Fibroblast of skin of scalp (primary cell): ENCODE measurements around the gene BACE1.

Experiments
- DNase-seq: peaks from one replicate; pipeline ENCODE4 v3.0.0-alpha.2; 2013

The BACE1 gene

DNA sequence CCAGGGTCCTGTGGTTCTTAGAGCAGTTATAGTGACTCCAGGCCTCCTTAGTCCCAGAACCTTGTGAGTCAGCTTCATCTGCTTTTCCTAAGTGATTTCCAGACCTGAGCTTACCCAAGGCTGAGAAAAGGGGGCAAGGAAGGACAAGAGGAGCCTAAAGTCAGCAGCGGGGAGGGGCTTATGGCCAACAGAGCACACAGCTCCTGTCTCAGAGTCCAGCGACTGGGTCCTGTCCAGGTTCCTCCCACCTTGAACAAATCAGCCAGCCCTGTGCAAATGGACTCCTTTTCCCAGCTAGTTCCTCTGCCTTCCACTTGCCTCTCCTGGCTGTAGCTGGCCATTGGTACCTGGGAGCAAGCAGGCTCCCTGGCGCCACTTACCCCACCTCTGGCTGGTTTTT is 10.9 kb downstream of the BACE1 start:
- DNase-seq, result no peak

DNA sequence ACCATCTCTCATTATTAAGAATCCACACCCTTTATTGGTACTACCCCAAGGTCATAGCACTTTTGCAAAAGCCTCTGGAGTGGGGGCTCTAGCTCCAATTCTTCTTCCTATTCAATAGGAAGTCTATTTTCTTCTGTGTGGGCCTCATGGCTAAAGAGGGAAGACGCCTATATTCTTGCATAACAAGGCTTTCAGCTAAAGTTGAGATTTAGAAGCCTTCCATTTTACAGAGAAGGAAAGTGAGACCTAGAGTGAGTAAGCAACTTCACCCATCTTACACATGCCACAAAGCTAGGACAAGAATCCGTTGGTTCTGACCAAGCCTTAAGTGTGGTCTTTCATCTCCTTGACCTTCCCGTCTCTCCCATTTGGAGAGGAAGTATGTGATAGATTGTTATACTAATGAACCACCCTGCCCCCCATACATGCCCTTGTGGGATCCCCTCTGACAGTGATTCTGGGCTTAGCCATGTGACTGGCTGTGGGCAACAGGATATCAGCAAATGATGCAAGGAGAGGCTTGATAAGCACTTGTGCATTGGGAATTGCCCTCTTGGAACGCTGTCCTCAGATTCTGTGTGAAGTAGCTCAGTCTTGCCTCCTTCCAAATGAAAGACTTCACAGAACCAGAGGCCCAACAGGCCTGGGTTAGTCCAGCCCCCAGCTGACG is 12.3 kb downstream of the BACE1 start:
- DNase-seq, result no peak

DNA sequence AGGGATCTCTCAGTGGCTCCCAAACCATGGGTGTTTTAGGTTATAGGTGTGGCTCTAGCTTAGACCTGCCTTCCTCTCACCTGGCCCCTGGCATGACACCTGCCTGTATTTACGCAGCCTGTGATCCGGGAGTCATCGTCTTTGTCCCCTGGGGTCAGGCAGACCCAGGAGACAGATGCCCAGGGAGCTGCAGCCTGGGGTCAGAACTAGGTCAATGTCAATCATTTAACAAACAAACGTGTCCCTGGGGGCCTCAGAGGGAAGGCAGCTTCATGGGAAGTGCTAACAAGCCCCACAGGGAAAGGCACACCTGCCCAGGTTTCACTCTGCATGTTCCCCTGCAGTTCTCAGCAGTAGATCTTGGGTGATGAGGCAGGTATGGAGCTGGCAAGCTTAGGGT is 13.0 kb downstream of the BACE1 start:
- DNase-seq, result no peak

DNA sequence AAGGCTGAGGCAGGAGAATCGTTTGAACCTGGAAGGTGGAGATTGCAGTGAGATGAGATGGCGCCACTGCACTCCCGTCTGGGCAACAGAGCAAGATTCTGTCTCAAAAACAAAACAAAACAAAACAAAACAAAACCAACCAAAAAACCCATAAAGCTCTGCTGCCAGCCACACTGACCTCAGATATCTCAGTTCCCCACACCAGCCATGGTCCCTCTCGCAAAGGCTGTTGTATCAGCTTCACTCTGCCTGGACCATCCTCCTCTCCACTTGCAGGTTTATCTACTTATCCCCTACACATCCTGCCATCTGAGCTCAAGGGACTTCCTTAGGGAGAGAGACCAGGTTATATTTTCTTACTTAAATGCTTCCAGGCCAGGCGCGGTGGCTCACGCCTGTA is 13.8 kb downstream of the BACE1 start:
- DNase-seq, result no peak

DNA sequence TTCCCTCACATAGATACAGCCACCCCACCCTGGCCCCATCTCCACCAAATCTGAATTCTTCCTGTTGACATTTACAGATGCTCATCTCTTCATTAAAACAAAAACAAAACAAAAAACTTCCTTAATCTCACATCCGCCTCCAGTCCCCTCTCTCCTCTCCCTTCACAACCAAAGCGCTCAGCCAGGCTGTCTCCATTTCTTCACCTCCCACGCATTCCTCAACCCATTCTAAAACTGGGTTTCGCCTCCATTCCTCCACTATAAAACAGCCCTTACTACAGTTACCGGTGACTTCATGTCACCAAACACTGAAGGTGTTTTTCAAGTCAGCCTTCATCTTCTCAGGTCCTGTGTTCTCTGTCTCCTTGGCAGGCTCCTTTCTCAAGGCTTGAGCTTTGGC is 15.3 kb downstream of the BACE1 start:
- DNase-seq, result no peak

DNA sequence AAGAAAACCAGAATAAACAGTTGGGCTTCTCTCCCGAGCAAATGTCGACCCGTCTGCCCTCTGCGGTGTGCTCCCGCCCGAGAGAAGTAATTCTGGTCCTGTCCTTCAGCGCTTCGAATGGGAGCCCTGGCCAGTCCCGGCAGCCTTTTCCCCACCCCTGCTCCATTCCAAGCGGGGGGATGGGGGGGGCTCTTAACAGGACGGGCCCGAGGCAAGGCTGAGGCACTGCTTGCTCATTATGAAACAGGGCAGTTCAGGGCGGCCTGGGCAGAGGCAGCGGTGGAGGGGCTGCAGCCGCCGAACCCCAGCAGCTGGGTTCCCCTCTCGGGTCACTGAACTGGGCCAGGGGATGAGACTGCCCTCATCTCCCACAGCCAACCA is 15.8 kb downstream of the BACE1 start:
- DNase-seq, result no peak

DNA sequence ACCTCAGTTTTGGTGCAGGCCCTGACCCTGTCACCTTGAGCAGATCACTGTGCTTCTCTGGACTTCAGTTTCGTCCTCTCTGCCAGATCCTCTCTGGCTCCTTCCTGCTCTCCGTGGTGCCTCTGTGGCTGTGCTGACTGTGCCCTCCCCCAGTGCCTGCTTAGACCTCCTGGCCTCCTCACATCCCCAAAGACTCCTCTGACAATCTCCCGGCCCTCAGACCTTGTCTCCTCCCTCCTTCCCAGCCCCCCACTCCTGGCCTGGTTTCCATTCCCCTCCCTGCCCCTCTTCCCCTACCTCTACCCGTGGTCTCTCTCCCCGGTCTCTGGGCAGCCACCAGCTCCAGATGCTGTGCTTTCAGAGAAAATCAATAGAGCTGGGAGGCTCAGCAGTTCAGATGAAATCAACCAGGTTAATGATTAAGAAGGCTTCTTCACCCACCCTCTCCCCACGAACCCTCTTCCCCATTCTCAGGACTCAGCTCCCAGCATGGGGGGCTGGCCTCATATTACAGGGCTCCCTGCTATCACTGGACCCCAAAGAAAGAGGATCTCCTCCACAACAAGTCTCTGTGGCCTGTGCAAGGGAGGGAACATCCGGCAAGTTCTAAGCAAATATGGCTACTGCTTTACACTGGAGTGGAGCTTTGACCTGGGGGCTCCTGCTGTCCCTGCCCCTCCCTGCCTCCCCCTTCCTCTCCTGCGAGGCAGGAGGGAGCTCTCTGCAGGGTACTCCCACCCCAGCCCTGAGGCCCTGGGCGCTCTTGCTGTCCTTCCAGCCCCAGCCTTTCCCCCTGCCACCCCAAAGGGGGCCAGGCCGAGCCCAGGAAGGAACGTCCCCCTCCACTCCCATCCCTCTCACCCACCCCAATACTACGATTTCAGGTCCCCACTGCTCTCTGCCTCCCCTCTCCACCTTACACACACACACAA is 16.4 kb downstream of the BACE1 start:
- DNase-seq, result no peak

DNA sequence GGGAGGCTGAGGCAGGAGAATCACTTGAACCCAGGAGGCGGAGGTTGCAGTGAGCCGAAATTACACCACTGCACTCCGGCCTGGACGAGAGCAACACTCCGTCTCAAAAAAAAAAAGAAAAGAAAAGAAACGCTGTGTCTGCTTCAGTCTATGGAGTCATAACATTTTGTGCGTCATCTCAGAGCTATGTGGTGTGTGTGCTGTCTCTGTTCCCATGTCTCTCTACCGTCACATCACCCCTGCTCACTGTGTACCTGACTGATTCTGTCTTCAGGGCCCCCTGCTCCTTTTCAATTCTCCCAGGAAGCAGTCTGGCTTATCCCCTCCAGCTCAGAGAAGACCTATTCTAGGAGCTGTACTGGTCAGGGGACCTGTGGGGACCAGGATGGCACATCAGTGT is 17.9 kb downstream of the BACE1 start:
- no peak for DNase-seq

DNA sequence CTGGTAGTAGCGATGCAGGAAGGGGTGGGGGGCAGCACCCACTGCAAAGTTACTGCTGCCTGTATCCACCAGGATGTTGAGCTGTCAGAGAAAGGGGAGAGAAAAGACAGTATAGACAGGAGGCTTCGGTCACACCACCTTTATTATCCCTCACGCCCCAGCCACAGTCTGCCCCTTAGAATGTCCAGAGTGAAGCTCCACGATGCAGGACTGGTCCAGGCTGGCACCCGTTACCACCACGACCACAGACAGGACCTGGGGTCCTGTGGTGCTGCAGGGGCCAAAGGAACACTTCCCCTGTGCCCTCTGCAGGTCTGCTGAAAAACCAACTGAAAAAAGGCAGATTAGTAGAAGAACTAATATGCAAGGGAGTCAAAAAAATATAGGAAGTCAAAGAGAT is 19.2 kb downstream of the BACE1 start:
- DNase-seq, result no peak

DNA sequence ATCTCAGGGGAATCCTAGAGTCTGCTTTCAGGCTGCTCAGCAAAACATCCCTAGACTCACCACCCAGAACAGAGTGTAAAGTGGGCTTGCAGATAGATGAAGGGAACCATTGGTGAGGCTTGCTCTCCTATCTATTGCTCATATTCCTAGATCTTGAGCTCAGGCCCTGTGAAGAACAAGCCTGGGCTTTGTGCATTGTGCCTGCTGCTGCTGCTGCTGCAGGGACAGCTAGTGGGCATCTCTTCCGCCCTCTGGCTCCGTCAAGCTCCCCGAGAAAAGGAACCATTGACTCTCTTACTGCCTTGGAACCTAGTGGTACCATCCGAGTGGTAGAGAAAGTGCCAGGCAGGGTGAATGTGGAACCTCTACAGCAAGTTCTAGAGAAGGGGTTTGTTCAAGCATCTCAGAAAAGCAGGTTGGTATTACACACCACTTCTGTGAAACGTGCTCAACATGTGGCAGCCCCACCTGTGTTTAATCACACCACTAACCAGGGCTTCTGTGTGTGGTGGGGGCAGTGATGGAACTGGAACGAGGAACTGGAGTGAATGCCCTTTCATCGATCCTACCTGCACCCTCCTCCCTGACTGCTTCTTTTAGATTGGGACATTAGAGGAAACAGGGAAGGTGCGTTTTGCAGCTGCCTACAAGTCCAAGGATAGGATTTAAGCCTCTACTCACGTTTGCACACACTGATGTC is 20.5 kb downstream of the BACE1 start:
- DNase-seq, result no peak

DNA sequence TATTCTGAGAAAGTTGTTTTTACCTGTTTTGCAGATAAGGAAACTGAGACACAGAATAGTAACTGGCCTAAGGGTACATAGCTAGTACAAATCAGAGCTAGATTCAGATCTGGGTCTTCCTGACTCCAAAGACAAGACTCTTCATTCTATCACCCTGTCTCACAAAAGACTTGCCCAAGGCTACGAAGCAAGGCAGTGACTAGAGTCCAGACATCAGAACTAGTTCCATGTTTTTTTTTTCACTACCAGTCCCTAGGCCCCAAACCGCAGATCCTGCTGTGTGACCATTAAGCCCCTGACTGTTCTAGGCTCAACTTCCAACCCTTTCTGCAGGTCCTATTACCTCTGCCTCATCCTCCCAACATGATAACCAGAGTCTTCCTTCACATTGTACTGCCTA is 23.4 kb downstream of the BACE1 start:
- DNase-seq, result no peak

DNA sequence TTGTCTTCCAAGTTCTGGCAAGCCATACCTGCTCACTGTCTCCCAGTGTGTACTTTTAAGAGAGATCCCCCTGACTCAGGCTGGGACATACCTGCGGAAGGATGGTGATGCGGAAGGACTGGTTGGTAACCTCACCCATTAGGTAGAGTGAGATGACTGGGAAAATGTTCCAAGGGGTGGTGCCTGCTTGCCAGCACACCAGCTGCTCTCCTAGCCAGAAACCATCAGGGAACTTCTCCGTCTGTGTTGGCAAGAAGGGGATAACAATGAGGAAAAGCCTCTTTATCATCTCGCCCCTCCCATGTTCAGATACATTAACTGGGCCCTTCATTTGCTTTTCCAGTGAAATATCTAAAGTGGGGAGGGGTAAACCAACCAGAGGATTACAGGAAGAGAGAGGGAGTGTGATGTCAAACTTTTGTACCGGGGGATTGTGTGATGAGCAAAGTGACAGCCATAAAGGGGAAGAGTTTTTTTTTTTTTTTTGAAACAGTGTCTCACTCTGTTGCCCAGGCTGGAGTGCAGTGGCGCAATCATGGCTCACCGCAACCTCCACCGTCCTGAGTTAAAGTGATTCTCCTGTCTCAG is 25.2 kb downstream of the BACE1 start, which contains the start of gene BACE1-AS:
BACE1-AS (plus strand) TSS at position 538 of the 588 bp plus-strand sequence.
- no peak for DNase-seq

DNA sequence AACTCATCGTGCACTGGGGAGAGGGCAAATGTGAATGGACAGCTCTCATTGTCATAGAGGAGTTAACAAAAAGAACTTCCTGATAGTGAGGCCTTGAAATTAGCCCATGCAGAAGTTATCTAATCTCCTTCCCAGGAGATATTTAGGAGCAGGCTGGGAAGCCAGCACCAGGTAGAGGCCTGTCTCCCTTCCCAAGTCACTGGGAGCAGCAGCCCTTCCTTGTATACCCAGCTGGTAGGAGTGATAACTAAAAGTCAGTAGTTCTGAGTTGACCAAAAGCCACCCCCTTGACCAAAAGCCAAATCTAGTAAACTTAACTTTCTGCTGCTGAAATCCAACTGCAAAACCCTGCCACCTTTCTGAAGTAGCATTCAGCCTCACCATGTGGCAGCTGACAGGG is 26.3 kb downstream of the BACE1 start:
- DNase-seq, result no peak

DNA sequence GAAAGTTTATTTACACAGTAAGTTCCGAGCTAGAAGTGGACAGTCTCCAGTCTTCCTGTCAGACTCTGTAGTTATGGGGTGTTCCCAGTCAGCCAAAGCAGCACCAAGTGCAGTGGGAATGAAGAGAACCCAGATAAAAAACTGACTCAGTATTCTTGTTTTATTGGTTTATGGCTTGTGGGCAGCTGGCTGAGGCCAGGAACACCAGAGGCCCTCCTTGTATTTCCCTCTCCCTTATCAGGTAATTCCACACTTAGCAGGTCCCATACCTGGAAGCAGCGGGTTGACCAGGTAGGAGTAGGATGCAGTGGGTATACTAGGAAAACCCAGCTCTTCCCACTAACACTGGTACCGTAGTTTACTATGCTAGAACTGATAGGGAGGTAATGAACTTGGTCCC is 28.4 kb downstream of the BACE1 start:
- no peak for DNase-seq

DNA sequence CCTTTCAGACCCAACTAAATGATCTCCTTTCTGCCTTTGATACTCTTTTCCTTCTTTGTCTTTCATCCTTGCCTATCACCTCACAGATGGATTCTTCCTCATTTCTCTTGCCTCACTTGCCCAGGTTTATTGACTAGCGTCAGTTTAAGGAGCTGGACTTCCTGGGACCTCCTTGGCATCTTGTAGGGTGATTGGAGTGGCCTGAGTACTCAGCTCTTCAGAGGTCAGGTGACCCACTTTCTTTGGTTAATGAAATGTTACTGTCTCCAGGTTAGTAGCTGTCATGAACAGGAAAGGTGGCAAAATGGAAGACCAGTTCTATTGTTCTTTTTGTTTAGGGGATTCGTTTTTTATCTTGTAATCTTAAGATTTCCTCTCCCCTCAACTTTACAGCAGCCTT is 29.5 kb downstream of the BACE1 start:
- no peak for DNase-seq

DNA sequence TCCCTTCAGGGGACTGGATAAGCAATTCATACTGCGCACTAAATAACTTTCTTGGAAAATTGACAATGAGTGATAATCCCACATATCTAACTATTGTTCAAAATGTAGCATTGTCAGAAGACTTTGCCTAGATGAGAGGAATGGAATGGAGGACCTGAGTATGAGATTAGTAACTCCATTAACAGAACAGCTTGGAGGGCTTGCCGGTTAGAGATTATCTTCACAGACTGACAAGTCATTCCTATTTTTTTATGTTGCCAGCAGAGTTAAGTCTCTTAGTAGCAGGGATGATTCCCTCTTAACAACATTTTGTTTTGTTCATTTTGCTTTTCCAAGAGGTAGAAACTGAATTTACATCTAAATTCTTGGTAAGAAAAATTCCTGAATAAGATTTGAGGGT is 32.0 kb downstream of the BACE1 start:
- DNase-seq, result no peak

DNA sequence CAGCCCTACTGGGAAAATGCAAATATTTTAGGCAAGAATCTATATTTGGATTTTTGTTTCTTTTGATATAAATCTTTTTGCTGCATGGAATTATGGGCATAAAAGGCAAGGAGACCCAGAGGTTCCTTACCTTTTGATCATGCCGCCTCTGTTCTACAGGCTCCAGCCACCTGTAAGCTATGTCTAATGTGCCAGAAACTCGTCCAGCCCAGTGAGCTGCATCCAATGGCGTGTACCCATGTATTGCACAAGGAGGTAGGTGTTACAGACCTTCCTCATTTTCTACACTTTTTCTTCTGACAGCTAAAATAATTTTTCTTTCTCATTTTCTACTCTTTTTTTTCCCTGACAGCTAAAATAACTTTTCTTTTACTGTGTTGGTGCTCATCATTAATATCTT is 33.1 kb downstream of the BACE1 start:
- no peak for DNase-seq

DNA sequence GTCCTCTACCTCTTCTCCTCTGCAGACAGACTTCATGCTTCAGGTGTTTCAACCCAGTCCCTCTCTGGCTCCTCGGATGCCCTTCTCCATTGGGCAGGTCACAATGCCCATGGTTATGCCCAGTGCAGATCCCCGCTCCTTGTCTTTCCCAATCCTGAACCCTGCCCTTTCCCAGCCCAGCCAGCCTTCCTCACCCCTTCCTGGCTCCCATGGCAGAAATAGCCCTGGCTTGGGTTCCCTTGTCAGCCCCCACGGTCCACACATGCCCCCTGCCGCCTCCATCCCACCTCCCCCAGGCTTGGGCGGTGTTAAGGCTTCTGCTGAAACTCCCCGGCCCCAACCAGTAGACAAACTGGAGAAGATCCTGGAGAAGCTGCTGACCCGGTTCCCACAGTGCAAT is 34.2 kb downstream of the BACE1 start:
- no peak for DNase-seq

DNA sequence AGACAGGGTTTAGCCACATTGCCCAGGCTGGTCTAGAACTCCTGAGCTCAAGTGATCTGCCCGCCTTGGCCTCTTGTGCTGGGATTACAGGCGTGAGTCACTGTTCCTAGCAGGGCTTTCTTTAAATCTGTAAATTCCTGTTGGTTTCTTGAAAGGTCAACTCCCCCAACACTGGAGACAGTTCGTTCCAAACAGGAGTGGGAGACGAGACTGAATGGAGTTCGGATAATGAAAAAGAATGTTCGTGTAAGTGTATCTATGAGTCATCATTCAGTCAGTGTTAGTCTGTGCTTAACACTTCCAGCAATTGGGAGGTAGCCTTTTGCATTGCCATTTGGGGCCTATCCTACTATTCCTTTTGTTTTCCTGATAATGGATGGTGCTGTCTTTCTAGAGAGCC is 34.9 kb downstream of the BACE1 start:
- DNase-seq, result peak; percentile 98

DNA sequence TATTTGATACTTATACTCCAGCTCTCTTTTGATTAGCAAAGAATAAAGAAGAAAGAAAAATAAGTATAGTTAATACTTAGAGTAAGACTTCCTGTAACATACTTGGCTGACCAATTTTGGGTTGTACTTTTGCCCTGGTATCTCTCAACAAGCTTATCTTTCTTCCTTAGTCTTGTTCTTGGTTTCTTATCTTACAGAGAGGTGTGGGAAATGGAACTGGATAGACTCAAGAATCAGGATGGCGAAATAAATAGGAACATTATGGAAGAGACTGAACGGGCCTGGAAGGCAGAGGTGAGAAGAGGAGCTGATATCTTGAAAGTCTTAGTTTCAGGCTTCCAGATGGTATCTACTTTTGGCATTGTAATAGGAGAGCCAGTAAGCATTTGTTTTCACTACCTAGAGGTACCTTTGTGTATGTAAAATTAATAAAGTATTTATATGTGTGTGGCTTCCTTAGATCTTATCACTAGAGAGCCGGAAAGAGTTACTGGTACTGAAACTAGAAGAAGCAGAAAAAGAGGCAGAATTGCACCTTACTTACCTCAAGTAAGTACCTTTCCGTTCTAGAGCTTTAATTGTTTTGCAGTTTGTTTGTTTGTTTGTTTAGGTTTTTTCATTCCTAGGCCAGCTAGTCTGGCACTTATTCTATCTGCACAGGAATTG is 36.2 kb downstream of the BACE1 start:
- no peak for DNase-seq

DNA sequence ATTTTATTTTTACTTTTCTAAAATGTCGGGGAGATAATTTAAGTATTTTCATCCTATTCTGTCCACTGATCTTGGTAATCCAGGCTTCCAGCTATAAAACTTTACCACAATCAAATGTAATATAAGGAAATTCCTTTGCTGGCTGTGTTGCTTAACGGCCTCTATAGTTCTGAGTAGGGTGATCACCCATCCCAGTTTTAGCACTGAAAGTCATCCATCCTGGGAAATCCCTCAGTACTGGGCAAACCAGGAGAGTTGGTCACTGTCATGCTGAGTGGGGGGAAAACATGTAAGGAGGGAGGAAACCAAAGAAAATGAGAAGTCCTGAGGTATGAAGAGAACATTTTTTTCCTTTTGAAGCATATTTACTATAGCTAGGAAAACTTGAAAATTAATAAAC is 37.7 kb downstream of the BACE1 start:
- DNase-seq, result peak; percentile 27

DNA sequence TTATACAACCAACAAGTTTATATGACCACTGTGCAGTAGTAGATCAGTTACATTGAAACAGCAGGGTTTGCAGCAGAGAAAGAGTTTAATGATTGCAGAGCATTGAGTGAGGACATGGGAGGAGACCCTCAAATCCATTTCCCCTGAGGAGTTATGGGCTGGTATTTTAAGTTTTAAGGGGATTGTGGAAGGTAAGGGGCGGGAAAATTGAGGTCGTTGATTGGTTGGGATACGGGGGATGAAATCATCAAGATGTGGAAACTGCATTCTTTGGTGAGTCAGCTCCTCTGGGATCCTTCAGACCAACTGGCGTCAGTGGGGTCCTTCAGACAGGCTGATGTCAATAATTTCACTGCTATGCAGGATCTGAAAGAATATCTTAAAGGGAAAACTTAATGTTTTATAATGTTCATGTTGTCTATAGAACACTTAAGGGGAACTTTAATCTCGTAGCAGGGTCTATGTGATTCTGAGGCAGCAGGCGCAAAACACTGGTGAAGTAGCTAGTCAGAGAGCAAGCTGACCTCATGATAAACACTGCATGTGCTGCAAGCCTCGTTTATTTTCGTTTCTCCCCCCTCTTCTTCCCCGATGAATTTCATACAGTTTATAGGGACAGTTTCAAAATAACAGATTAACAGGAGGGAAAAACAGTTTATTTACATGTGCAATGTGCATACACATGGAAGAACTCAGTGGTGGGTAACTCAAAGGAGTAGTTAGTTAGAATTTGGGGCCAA is 42.3 kb downstream of the BACE1 start:
- peak; percentile 94 for DNase-seq
